OCI-M2 (cell line): ENCODE results near the gene CSN1S1.

Source experiments
- DNase-seq: peaks from one replicate; lab custom pipeline; 2025; ENCODE audit not compliant: unreplicated experiment; lab: John Stamatoyannopoulos, UW

CSN1S1 gene

GRCh38 chr4:69991016-69991415 is 60.1 kb downstream of the CSN1S1 start:
- DNase-seq = no peak

GRCh38 chr4:69994782-69995181 is 63.9 kb downstream of the CSN1S1 start:
- DNase-seq = no peak

GRCh38 chr4:69995526-69996016 is 64.7 kb downstream of the CSN1S1 start, which contains the start of gene STATH:
STATH (plus strand) TSS chr4:69995966; CDS start chr4:69998438, 2,472 bp downstream.
- DNase-seq = no peak
